Ovary (tissue), 9 donors: ENCODE measurements around the gene DLEU7. TPM values are rescaled to one million over a fixed set of nuclear protein-coding genes. Genes with fewer than 3 reads are reported as not detected.

Source experiments
- DNase-seq, 5 donors: peaks; one replicate each; pipeline ENCODE4 v3.0.0-alpha.2; 2019 to 2020
- H3K27ac ChIP-seq, 2 donors: fragments of 200-600 bp; one replicate each; pipeline versions ENCODE4 v1.5.1 to v1.8.0; 2019 to 2022
- H3K27me3 ChIP-seq: fragments of 200-600 bp; one replicate; pipeline ENCODE4 v1.8.0; 2022
- H3K36me3 ChIP-seq: fragments of 200-600 bp; sonication (generic); one replicate; pipeline ENCODE4 v1.5.1; 2019
- H3K4me1 ChIP-seq: one replicate; pipeline ENCODE4 v1.8.1; 2013; ENCODE audit warnings: mild to moderate bottlenecking, moderate library complexity; ENCODE audit not compliant: insufficient read depth
- H3K4me3 ChIP-seq: fragments of 200-600 bp; sonication (generic); one replicate; pipeline ENCODE4 v1.5.1; 2017
- H3K9me3 ChIP-seq, 2 donors: fragments of 200-600 bp in 1 of 2; sonication (generic) in 1 of 2; one replicate each; pipeline versions ENCODE4 v1.5.1 to v1.8.1; 2013 to 2019; ENCODE audit warnings: mild to moderate bottlenecking in 1 of 2, moderate library complexity in 1 of 2
- EP300 ChIP-seq: sonication (generic); formaldehyde crosslinking; IDR thresholded peaks from one replicate; pipeline ENCODE4 v1.6.1; 2017; ENCODE audit warnings: antibody characterized with exemption
- POLR2A ChIP-seq: fragments of 450-650 bp; IDR thresholded peaks from one replicate; pipeline ENCODE4 v1.6.1; 2017; ENCODE audit warnings: antibody characterized with exemption, mild to moderate bottlenecking, moderate library complexity
- WGBS, 3 donors: extraction: QIAGEN DNeasy Blood & Tissue Kit in 1 of 3; methylation state at CpG; one replicate each; pipeline versions ENCODE4 v1.1.5 to v1.1.7; 2013 to 2017; 5-methylcytosine and 5-hydroxymethylcytosine counted together
- intact Hi-C, 4 donors: fragments of 100-400 bp; cut with DNase I; formaldehyde crosslinking; loops; one replicate each; pipeline versions ENCODE4 v1.11.0 to v1.15.1; 2022 to 2023
- polyA plus RNA-seq, 2 donors: library from polyadenylated mRNA; stranded (reverse); fragments of 200-250 nt in 1 of 2; fragments of 350-450 nt in 1 of 2; fragmentation: Illumina TruSeq in 1 of 2; extraction: RNeasy Lipid Tissue Mini Kit (QIAGEN cat#74804) in 1 of 2; gene quantifications; one replicate each; pipeline ENCODE4 v1.2.3, GENCODE V29; 2013 to 2014
- total RNA-seq, 7 donors: library from RNA; depleted of rRNA in 2 of 7; stranded (reverse); fragments of >200 nt in 2 of 7; fragmentation: NEBNext Ultra II Directional in 3 of 7; extraction: Animal tissue kit (Norgen Biotek cat#: 25700) in 3 of 7; gene quantifications; one replicate each; pipeline versions ENCODE4 v1.1.0 to v1.2.4, GENCODE V29; 2016 to 2023
- TF ChIP-seq, protein P1 (sequence below), 3 donors: fragments of 450-650 bp in 2 of 3; fragments of 200-600 bp in 1 of 3; IDR thresholded peaks; one replicate each; pipeline versions ENCODE4 v1.5.1 to v1.8.0; 2016 to 2022; ENCODE audit warnings: antibody characterized with exemption in 3 of 3, mild to moderate bottlenecking in 1 of 3
- donor health status: DM: no; HTN: no; CAD: no; lungs with moderate emphysema.
- donor health status: DM: no; HTN: no; CAD: no.
- donor health status: Bipolar disorder and iron deficiency.
- donor health status: DM: yes; HTN: yes; CAD: no.
- donor health status: DM: no; HTN: no; CAD: no.
- donor health status: DM: yes; HTN: yes; CAD: no.

DLEU7 gene
- total and polyA plus RNA-seq, 9 donors = 0.05 to 0.65 (median 0.24) TPM; not detected in 3

DNA sequence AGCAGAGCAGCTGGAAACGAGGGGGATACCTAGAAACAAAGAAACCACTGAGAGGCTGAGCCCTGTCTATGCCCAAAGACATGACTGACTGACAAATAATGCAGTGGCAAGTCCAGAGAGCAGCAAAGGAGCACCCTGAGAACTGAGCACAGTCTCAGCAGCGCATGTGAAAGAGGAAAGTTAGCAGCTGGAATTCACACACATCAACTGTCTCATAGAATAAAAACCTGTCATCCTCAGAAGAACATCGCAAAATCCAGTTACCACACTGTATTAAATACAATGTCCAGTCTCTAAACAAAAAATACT is 24.1 kb upstream of the DLEU7 start:
- no peak for DNase-seq
- intact Hi-C loops = loop anchor here in 1 of 4 donors (10.0 kb wide), 1 partner anchor 187 kb away; no protein-coding TSS in a partner anchor
- WGBS, 3 donors = 66 to 73% (median 68%) methylated on average over 3 of the region's 3 CpGs
- Histone ChIP-seq H3K4me1 (no peaks in the 10 kb centered on the region), H3K36me3 (no peaks in the 10 kb centered on the region), H3K27me3 (no peaks in the 10 kb centered on the region), H3K9me3 (no peaks in the 10 kb centered on the region), H3K4me3 (no peak overlapping the region), H3K27ac (no peak overlapping the region)
- TF ChIP-seq, protein P1, sequence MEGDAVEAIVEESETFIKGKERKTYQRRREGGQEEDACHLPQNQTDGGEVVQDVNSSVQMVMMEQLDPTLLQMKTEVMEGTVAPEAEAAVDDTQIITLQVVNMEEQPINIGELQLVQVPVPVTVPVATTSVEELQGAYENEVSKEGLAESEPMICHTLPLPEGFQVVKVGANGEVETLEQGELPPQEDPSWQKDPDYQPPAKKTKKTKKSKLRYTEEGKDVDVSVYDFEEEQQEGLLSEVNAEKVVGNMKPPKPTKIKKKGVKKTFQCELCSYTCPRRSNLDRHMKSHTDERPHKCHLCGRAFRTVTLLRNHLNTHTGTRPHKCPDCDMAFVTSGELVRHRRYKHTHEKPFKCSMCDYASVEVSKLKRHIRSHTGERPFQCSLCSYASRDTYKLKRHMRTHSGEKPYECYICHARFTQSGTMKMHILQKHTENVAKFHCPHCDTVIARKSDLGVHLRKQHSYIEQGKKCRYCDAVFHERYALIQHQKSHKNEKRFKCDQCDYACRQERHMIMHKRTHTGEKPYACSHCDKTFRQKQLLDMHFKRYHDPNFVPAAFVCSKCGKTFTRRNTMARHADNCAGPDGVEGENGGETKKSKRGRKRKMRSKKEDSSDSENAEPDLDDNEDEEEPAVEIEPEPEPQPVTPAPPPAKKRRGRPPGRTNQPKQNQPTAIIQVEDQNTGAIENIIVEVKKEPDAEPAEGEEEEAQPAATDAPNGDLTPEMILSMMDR (IDR thresholded peaks at IDR 0.05) = no peak
- TF ChIP-seq EP300 (no peak), POLR2A (no peak)

DNA sequence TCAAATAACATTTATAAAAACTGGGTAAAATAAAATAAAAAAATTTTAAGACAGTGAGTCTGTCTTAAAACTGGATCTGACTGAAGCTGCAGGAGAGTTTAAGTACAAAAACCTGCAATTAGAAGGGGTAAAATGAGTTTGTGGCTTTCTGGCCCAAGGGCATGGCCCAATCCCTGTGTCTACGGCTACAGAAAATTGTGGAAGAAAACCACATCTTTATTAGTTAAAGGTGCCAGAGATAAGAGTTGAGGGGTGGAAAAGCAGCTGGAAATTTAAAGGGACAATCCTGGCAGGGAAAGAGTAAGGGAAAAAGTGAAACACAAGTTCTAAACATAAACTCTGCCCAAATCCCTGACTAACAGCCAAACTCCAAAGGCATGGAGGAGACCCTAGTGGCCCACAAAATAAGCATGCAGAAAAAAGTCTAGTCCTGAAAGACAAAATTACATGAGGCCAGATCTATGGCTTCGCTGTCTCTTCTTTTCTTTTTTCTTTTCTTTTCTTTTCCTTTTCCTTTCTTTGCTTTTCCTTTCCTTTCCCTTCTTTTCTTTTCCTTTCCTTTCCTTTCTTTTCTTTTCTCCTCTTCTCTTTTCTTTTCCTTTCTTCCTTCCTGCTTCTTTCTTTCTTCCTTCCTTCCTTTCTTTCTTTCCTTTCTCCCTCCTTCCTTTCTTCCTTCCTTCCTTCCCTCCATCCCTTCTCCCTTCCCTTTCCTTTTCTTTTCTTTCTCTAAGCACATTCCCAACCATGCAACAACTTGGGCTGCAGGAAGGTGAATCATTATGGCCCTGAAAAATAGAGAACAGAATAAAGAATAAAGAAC is 23.5 kb upstream of the DLEU7 start:
- intact Hi-C loops = loop anchor here in 1 of 4 donors (10.0 kb wide), 1 partner anchor 188 kb away; no protein-coding TSS in a partner anchor
- Histone ChIP-seq H3K9me3 (no peaks in the 10 kb centered on the region), H3K4me3 (no peak overlapping the region), H3K27me3 (no peaks in the 10 kb centered on the region), H3K27ac (no peak overlapping the region), H3K4me1 (no peaks in the 10 kb centered on the region), H3K36me3 (no peaks in the 10 kb centered on the region)
- TF ChIP-seq POLR2A (no peak), EP300 (no peak)
- TF ChIP-seq, protein P1 (IDR thresholded peaks at IDR 0.05) = no peak
- 50 to 59% (median 56%) methylated on average over 2 of the region's 2 CpGs for WGBS, 3 donors
- no peak for DNase-seq

DNA sequence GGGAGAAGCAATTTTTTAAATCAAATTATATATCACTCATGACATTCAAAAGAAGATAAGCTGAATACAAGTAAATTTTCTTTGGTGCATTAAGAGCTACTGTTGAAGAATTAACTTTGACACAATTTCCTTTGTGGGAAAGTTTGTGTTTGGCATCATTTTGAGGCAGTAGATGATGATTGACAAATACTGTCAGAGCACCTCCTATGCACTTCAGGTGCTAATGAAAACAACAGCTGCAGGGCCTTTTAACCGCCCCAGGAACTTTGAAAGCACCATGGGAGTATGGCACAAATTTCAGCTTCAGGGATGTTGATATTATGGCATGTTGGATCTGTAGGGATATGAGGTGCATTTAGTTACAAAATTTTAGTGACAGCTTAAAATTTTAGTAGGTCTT is 21.0 kb upstream of the DLEU7 start:
- no peak for DNase-seq
- intact Hi-C loops = loop anchor here in 1 of 4 donors (10.0 kb wide), 1 partner anchor 190 kb away; no protein-coding TSS in a partner anchor
- 89 to 97% (median 91%) methylated on average over 1 of the region's 1 CpG for WGBS, 3 donors
- Histone ChIP-seq H3K4me3 (no peak overlapping the region), H3K4me1 (no peaks in the 10 kb centered on the region), H3K27me3 (no peaks in the 10 kb centered on the region), H3K9me3 (no peaks in the 10 kb centered on the region), H3K36me3 (no peaks in the 10 kb centered on the region), H3K27ac (no peak overlapping the region)
- TF ChIP-seq POLR2A (no peak), EP300 (no peak)
- TF ChIP-seq, protein P1 (IDR thresholded peaks at IDR 0.05) = no peak

DNA sequence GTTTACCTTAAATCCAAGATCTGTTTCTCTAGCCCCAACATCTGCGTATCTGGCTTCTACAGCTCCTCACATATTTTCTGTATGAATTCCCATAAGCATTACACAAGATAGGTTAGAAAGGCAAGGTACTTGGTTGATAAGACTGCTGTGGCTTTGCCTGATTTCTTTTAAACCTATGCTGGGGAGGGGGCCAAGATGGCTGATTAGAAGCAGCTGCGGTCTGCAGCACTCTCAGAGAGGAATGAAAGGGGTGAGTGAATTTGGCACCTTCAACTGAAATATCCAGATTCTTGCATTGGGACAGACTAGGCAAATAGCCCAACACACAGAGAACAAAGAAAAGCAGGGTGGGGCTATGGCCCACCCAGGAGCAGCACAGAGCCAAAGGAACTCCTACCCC is 12.2 kb upstream of the DLEU7 start:
- intact Hi-C loops = no loop called here
- Histone ChIP-seq H3K9me3 (no peaks in the 10 kb centered on the region), H3K4me1 (no peaks in the 10 kb centered on the region), H3K4me3 (no peak overlapping the region), H3K36me3 (no peaks in the 10 kb centered on the region), H3K27ac (no peak overlapping the region), H3K27me3 (no peaks in the 10 kb centered on the region)
- WGBS, 3 donors = 17 to 54% (median 26%) methylated on average over 2 of the region's 2 CpGs
- no peak for DNase-seq
- TF ChIP-seq POLR2A (no peak), EP300 (no peak)
- TF ChIP-seq, protein P1 (IDR thresholded peaks at IDR 0.05) = no peak
